ENCODE measurements around the gene VIL1. TPM values are rescaled to one million over a fixed set of nuclear protein-coding genes. Genes with fewer than 3 reads are reported as not detected.

Gene VIL1
- total RNA-seq, 1 donor from 2014 or later = not detected

- H3K9me3 ChIP-seq (ENCODE audit: insufficient read depth, low read depth, low read length) = no peaks in the 10 kb centered on the region
- Mint-ChIP-seq H3K9me3 (ENCODE audit: unreplicated experiment) (no peaks in the 10 kb centered on the region), H3K27me3 (ENCODE audit: low read depth, unreplicated experiment) (no peaks in the 10 kb centered on the region), H3K4me1 (ENCODE audit: low read depth, unreplicated experiment) (peaks cover 7% of the 10 kb centered on the region), H3K36me3 (ENCODE audit: low read depth, unreplicated experiment) (no peaks in the 10 kb centered on the region), H3K27ac (ENCODE audit: unreplicated experiment) (no peak overlapping the region), H3K4me3 (ENCODE audit: unreplicated experiment) (no peak overlapping the region)
- H3K79me2 ChIP-seq (ENCODE audit: insufficient read depth, low read length) = peaks cover 27% of the 10 kb centered on the region
- no peak for DNase-seq (ENCODE audit: low read depth)
- peaks cover 16% of the 10 kb centered on the region for H4K20me1 ChIP-seq (ENCODE audit: insufficient read depth, low read length)
- no peak overlapping the region for H3K4me2 ChIP-seq (ENCODE audit: low read length)
- H3K27me3 ChIP-seq (ENCODE audit: insufficient read depth, low read length) = no peaks in the 10 kb centered on the region
- no peak overlapping the region for H3K4me3 ChIP-seq (ENCODE audit: insufficient read depth, low read depth, low read length)
- TF ChIP-seq EZH2 (IDR thresholded peaks at IDR 0.05; ENCODE audit: insufficient read depth, low read length) (no peak), CTCF (IDR thresholded peaks at IDR 0.05; ENCODE audit: insufficient read depth, low read depth, low read length) (no peak)
- no peak overlapping the region for H3K9ac ChIP-seq (ENCODE audit: low read length)
- peaks cover 3% of the 10 kb centered on the region for H3K36me3 ChIP-seq (ENCODE audit: insufficient read depth, low read length)
- H2AFZ ChIP-seq (ENCODE audit: low read depth, low read length) = no peak overlapping the region
- no peak overlapping the region for H3K27ac ChIP-seq (ENCODE audit: low read depth, low read length)
- H3K4me1 ChIP-seq (ENCODE audit: insufficient read depth, low read length) = peaks cover 34% of the 10 kb centered on the region
- no peak for FAIRE-seq
These were observed 15.1 kb upstream of the VIL1 start for GRCh38 chr2:218403810-218404209.

- Mint-ChIP-seq H3K4me1 (ENCODE audit: low read depth, unreplicated experiment) (peaks cover 7% of the 10 kb centered on the region), H3K9me3 (ENCODE audit: unreplicated experiment) (no peaks in the 10 kb centered on the region), H3K4me3 (ENCODE audit: unreplicated experiment) (no peak overlapping the region), H3K36me3 (ENCODE audit: low read depth, unreplicated experiment) (no peaks in the 10 kb centered on the region), H3K27ac (ENCODE audit: unreplicated experiment) (no peak overlapping the region), H3K27me3 (ENCODE audit: low read depth, unreplicated experiment) (no peaks in the 10 kb centered on the region)
- TF ChIP-seq EZH2 (IDR thresholded peaks at IDR 0.05; ENCODE audit: insufficient read depth, low read length) (no peak), CTCF (IDR thresholded peaks at IDR 0.05; ENCODE audit: insufficient read depth, low read depth, low read length) (no peak)
- Histone ChIP-seq H3K4me1 (ENCODE audit: insufficient read depth, low read length) (peaks cover 27% of the 10 kb centered on the region), H3K27me3 (ENCODE audit: insufficient read depth, low read length) (no peaks in the 10 kb centered on the region), H3K27ac (ENCODE audit: low read depth, low read length) (no peak overlapping the region), H3K9ac (ENCODE audit: low read length) (no peak overlapping the region), H3K4me3 (ENCODE audit: insufficient read depth, low read depth, low read length) (no peak overlapping the region), H4K20me1 (ENCODE audit: insufficient read depth, low read length) (peaks cover 16% of the 10 kb centered on the region), H3K4me2 (ENCODE audit: low read length) (no peak overlapping the region), H3K9me3 (ENCODE audit: insufficient read depth, low read depth, low read length) (no peaks in the 10 kb centered on the region), H2AFZ (ENCODE audit: low read depth, low read length) (no peak overlapping the region), H3K79me2 (ENCODE audit: insufficient read depth, low read length) (peaks cover 27% of the 10 kb centered on the region), H3K36me3 (ENCODE audit: insufficient read depth, low read length) (peaks cover 3% of the 10 kb centered on the region)
- DNase-seq (ENCODE audit: low read depth) = no peak
- FAIRE-seq = no peak
These were observed 14.4 kb upstream of the VIL1 start for GRCh38 chr2:218404351-218405085.

- H3K9ac ChIP-seq (ENCODE audit: low read length) = peak overlapping the region; percentile 69
- H3K27ac Mint-ChIP-seq (ENCODE audit: unreplicated experiment) = no peak overlapping the region
- H4K20me1 ChIP-seq (ENCODE audit: insufficient read depth, low read length) = peaks cover 16% of the 10 kb centered on the region
- H3K4me2 ChIP-seq (ENCODE audit: low read length) = peak overlapping the region; percentile 92
- no peak overlapping the region for H3K4me3 ChIP-seq (ENCODE audit: insufficient read depth, low read depth, low read length)
- H3K36me3 ChIP-seq (ENCODE audit: insufficient read depth, low read length) = peaks cover 3% of the 10 kb centered on the region
- H3K36me3 Mint-ChIP-seq (ENCODE audit: low read depth, unreplicated experiment) = no peaks in the 10 kb centered on the region
- no peaks in the 10 kb centered on the region for H3K27me3 ChIP-seq (ENCODE audit: insufficient read depth, low read length)
- DNase-seq (ENCODE audit: low read depth) = no peak
- no peaks in the 10 kb centered on the region for H3K9me3 ChIP-seq (ENCODE audit: insufficient read depth, low read depth, low read length)
- FAIRE-seq = no peak
- H3K9me3 Mint-ChIP-seq (ENCODE audit: unreplicated experiment) = no peaks in the 10 kb centered on the region
- H3K4me3 Mint-ChIP-seq (ENCODE audit: unreplicated experiment) = peak overlapping the region; percentile 62
- H3K79me2 ChIP-seq (ENCODE audit: insufficient read depth, low read length) = peaks cover 25% of the 10 kb centered on the region
- H2AFZ ChIP-seq (ENCODE audit: low read depth, low read length) = peak overlapping the region; percentile 77
- TF ChIP-seq CTCF (IDR thresholded peaks at IDR 0.05; ENCODE audit: insufficient read depth, low read depth, low read length) (no peak), EZH2 (IDR thresholded peaks at IDR 0.05; ENCODE audit: insufficient read depth, low read length) (no peak)
- H3K27ac ChIP-seq (ENCODE audit: low read depth, low read length) = peak overlapping the region; percentile 50
- H3K4me1 ChIP-seq (ENCODE audit: insufficient read depth, low read length) = peaks cover 27% of the 10 kb centered on the region
- H3K4me1 Mint-ChIP-seq (ENCODE audit: low read depth, unreplicated experiment) = peaks cover 7% of the 10 kb centered on the region
- H3K27me3 Mint-ChIP-seq (ENCODE audit: low read depth, unreplicated experiment) = no peaks in the 10 kb centered on the region
These were observed 13.7 kb upstream of the VIL1 start for GRCh38 chr2:218405086-218405745.

Measured in astrocyte (in vitro differentiated cells and primary cell).